ENCODE data around the gene FBXW5.

Gene FBXW5

GRCh38 chr9:136972335-136972734 lies 27.8 kb upstream of the FBXW5 start:
- TF ChIP-seq CTCF (IDR thresholded peaks at IDR 0.05; ENCODE audit: borderline replicate concordance, insufficient read depth, low read depth, low read length), result no peak

GRCh38 chr9:136971746-136972145 lies 27.2 kb upstream of the FBXW5 start:
- no peak for TF ChIP-seq CTCF (IDR thresholded peaks at IDR 0.05; ENCODE audit: borderline replicate concordance, insufficient read depth, low read depth, low read length)
- no peak overlapping the region for H3K4me3 ChIP-seq (ENCODE audit: low read depth, low read length)

More at GRCh38 chr9:136972335-136972734, 27.8 kb upstream of the FBXW5 start:
- no peak overlapping the region for H3K4me3 ChIP-seq (ENCODE audit: low read depth, low read length)

GRCh38 chr9:136970361-136970760 lies 25.8 kb upstream of the FBXW5 start:
- no peak overlapping the region for H3K4me3 ChIP-seq (ENCODE audit: low read depth, low read length)
- TF ChIP-seq CTCF (IDR thresholded peaks at IDR 0.05; ENCODE audit: borderline replicate concordance, insufficient read depth, low read depth, low read length), result no peak

- TF ChIP-seq CTCF (IDR thresholded peaks at IDR 0.05; ENCODE audit: borderline replicate concordance, insufficient read depth, low read depth, low read length), result no peak
- no peak overlapping the region for H3K4me3 ChIP-seq (ENCODE audit: low read depth, low read length)
Observed at GRCh38 chr9:136969774-136970173, 25.2 kb upstream of the FBXW5 start.

- TF ChIP-seq CTCF (IDR thresholded peaks at IDR 0.05; ENCODE audit: borderline replicate concordance, insufficient read depth, low read depth, low read length), result no peak
Observed at GRCh38 chr9:136969150-136969549, 24.6 kb upstream of the FBXW5 start.

GRCh38 chr9:136968333-136969127 lies 24.0 kb upstream of the FBXW5 start:
- TF ChIP-seq CTCF (IDR thresholded peaks at IDR 0.05; ENCODE audit: borderline replicate concordance, insufficient read depth, low read depth, low read length), result no peak
- H3K4me3 ChIP-seq (ENCODE audit: low read depth, low read length), result no peak overlapping the region

More at GRCh38 chr9:136969150-136969549, 24.6 kb upstream of the FBXW5 start:
- no peak overlapping the region for H3K4me3 ChIP-seq (ENCODE audit: low read depth, low read length)

All from GM12875 (cell line).